K562 (cell line): ENCODE measurements around the gene FILIP1. TPM values are rescaled to one million over a fixed set of nuclear protein-coding genes. Genes with fewer than 3 reads are reported as not detected.

Experiments
- ATAC-seq: fragments of 200-7000 bp; cut with Tn5 transposase; 3 replicates; pipeline ENCODE4 v1.9.1; 2020; ENCODE audit warnings: moderate library complexity
- BruUV-seq: library from RNA; stranded (reverse); fragments of 400-500 nt; replicated peaks from 2 replicates; lab custom pipeline; 2021; lab: Mats Ljungman, UMichigan
- CTCF ChIA-PET: fragments of 300-600 bp; formaldehyde crosslinking; extraction: SDS; loops from one replicate; lab custom pipeline; 2021; ENCODE audit warnings: low intra/inter-chr PET ratio; lab: Yijun Ruan, JAX
- POLR2A ChIA-PET: fragments of 300-600, 350-650 bp; sonication (Branson Sonifier 250); formaldehyde crosslinking; extraction: SDS; loops from one replicate; lab custom pipeline; 2021; ENCODE audit warnings: antibody characterized with exemption, inconsistent platforms; lab: Yijun Ruan, JAX
- DNase-seq, 4 experiments: peaks; one replicate each; pipeline versions ENCODE4 v3.0.0 to v3.0.0-alpha.2; 2011 to 2018; ENCODE audit warnings: low spot score in 3 of 4, mixed read lengths in 3 of 4; ENCODE audit errors: extremely low read depth in 1 of 4
- FAIRE-seq: peaks from 2 replicates; lab custom pipeline; 2011; peaks lifted over from hg19 to GRCh38; lab: Jason Lieb, UNC
- H2AFZ ChIP-seq: 2 replicates; pipeline ENCODE4 v1.6.0; 2011; ENCODE audit warnings: low read depth, low read length, control low read depth, inconsistent platforms
- H3K27ac ChIP-seq: fragments of 200-600 bp; 3 replicates; pipeline ENCODE4 v1.8.0; 2011; ENCODE audit warnings: low read depth, mild to moderate bottlenecking, control low read depth, inconsistent platforms, low read length, moderate library complexity, mixed read lengths; ENCODE audit errors: extremely low read depth
- H3K27me3 ChIP-seq, 2 experiments: fragments of 300-600 bp in 1 of 2; 2 replicates in 1 of 2; 3 replicates in 1 of 2; pipeline versions ENCODE4 v1.6.0 to v1.8.0; 2011; ENCODE audit warnings: inconsistent platforms in 2 of 2, low read length in 2 of 2, mild to moderate bottlenecking in 1 of 2, mixed read lengths in 1 of 2, moderate library complexity in 1 of 2; ENCODE audit not compliant: control insufficient read depth in 2 of 2, insufficient read depth in 2 of 2
- H3K36me3 ChIP-seq: fragments of 300-600 bp; 3 replicates; pipeline ENCODE4 v1.8.0; 2011; ENCODE audit warnings: mild to moderate bottlenecking, low read length, inconsistent platforms; ENCODE audit not compliant: control insufficient read depth, insufficient read depth
- H3K4me1 ChIP-seq, 2 experiments: fragments of 200-600 bp in 1 of 2; replicated peaks in 1 of 2; 2 replicates in 1 of 2; 3 replicates in 1 of 2; pipeline versions ENCODE4 v1.5.1 to v1.8.0; 2011; ENCODE audit warnings: inconsistent platforms in 2 of 2, low read length in 2 of 2, mild to moderate bottlenecking in 1 of 2, mixed read lengths in 1 of 2, moderate library complexity in 1 of 2; ENCODE audit not compliant: control insufficient read depth in 2 of 2, insufficient read depth in 2 of 2
- H3K4me2 ChIP-seq: 2 replicates; pipeline ENCODE4 v1.6.1; 2011; ENCODE audit warnings: low read length, control low read depth, inconsistent platforms, mixed read lengths; ENCODE audit not compliant: insufficient read depth
- H3K4me3 ChIP-seq: fragments of 200-600 bp; sonication (generic), shearing (Covaris generic); 2 replicates; pipeline ENCODE4 v1.5.1; 2016; ENCODE audit warnings: control low read depth, inconsistent platforms
- H3K79me2 ChIP-seq: fragments of 200-600 bp; 3 replicates; pipeline ENCODE4 v1.8.0; 2011; ENCODE audit warnings: low read length, inconsistent platforms; ENCODE audit not compliant: control insufficient read depth, insufficient read depth
- H3K9ac ChIP-seq, 2 experiments: 2 replicates each; pipeline versions ENCODE4 v1.6.0 to v1.6.1; 2011; ENCODE audit warnings: low read depth in 2 of 2, low read length in 2 of 2, control low read depth in 1 of 2, inconsistent platforms in 1 of 2, mild to moderate bottlenecking in 1 of 2, mixed read lengths in 1 of 2; ENCODE audit not compliant: insufficient read depth in 1 of 2
- H3K9me1 ChIP-seq: one replicate; pipeline ENCODE4 v1.6.0; 2011; ENCODE audit warnings: inconsistent platforms, mild to moderate bottlenecking, low read length, moderate library complexity; ENCODE audit not compliant: control insufficient read depth, insufficient read depth
- H3K9me3 ChIP-seq: replicated peaks from 2 replicates; pipeline ENCODE4 v1.5.1; 2011; ENCODE audit warnings: low read depth, low read length, inconsistent platforms; ENCODE audit not compliant: control insufficient read depth, insufficient read depth
- H4K20me1 ChIP-seq: replicated peaks from 2 replicates; pipeline ENCODE4 v1.6.1; 2011; ENCODE audit warnings: low read length, inconsistent platforms, mixed read lengths; ENCODE audit not compliant: control insufficient read depth, insufficient read depth
- DIDO1 ChIP-seq: fragments of 450-650 bp; IDR thresholded peaks from 2 replicates; pipeline ENCODE4 v1.6.1; 2016; ENCODE audit warnings: low read depth, missing biosample characterization, missing genetic modification characterization
- FUS ChIP-seq: fragments of 200-400 bp; formaldehyde crosslinking; optimal IDR thresholded peaks from 2 replicates; pipeline ENCODE3; 2017; ENCODE audit warnings: low read depth, low read length
- NCOA6 ChIP-seq: fragments of 450-650 bp; IDR thresholded peaks from 2 replicates; pipeline ENCODE4 v1.6.1; 2017; ENCODE audit warnings: mild to moderate bottlenecking
- PTBP1 ChIP-seq: fragments of 200-400 bp; formaldehyde crosslinking; IDR thresholded peaks from 2 replicates; pipeline ENCODE4 v1.6.1; 2017; ENCODE audit warnings: low read depth, low read length
- SMAD3 ChIP-seq: fragments of 450-650 bp; formaldehyde crosslinking; conservative IDR thresholded peaks from 2 replicates; pipeline ENCODE4 v1.4.0; 2020; ENCODE audit warnings: mild to moderate bottlenecking
- TAF1 ChIP-seq: IDR thresholded peaks from 2 replicates; pipeline ENCODE4 v1.6.1; 2011; ENCODE audit warnings: mild to moderate bottlenecking, low read length, moderate library complexity; ENCODE audit not compliant: insufficient read depth, control insufficient read depth, severe bottlenecking; ENCODE audit errors: extremely low read depth
- XRCC3 ChIP-seq: fragments of 450-650 bp; IDR thresholded peaks from 2 replicates; pipeline ENCODE4 v1.6.1; 2017; ENCODE audit warnings: mild to moderate bottlenecking, moderate library complexity
- ZNF76 ChIP-seq: fragments of 250-450 bp; sonication (Bioruptor Pico); IDR thresholded peaks from 2 replicates; pipeline ENCODE4 v1.4.0; 2020; ENCODE audit warnings: mild to moderate bottlenecking, moderate library complexity, borderline replicate concordance
- ZNF79 ChIP-seq: fragments of 250-450 bp; sonication (Bioruptor Pico); IDR thresholded peaks from 2 replicates; pipeline ENCODE4 v1.4.0; 2020; ENCODE audit warnings: low read depth, mild to moderate bottlenecking, moderate library complexity
- WGBS: fragments of 100-300 bp; shearing (Covaris generic); methylation state at CpG from one replicate; pipeline ENCODE4 v1.1.6; 2016; ENCODE audit warnings: low coverage, mixed read lengths; ENCODE audit not compliant: insufficient coverage; ENCODE audit errors: missing lambda C conversion rate; 5-methylcytosine and 5-hydroxymethylcytosine counted together
- in situ Hi-C: fragments of 300-500 bp; cut with MboI; formaldehyde crosslinking; loops from 4 replicates; pipeline ENCODE4 v1.15.0; 2018; ENCODE audit warnings: inconsistent platforms, mixed read lengths
- intact Hi-C: fragments of 100-400 bp; cut with micrococcal nuclease; formaldehyde crosslinking; loops from 2 replicates; pipeline ENCODE4 v1.14.2; 2022
- polyA plus RNA-seq, 8 experiments: library from polyadenylated mRNA; depleted of rRNA in 4 of 8; stranded (reverse) in 5 of 8; unstranded in 3 of 8; fragments of >200 nt; fragmentation: Nextera tagmentation in 2 of 8; fragmentation: Illumina TruSeq in 1 of 8; extraction: Ambion mirVana in 2 of 8; extraction: Trizol in 1 of 8; gene quantifications; 2 replicates each; pipeline versions ENCODE4 v1.2.1 to v1.2.3, GENCODE V29; 2011 to 2014; ENCODE audit warnings: inconsistent platforms in 1 of 8, missing spikeins in 1 of 8
- total RNA-seq, 7 experiments: library from RNA; depleted of rRNA in 6 of 7; stranded (reverse); fragments of >200 nt in 6 of 7; fragmentation: Illumina TruSeq in 2 of 7; extraction: Trizol in 2 of 7; gene quantifications; 2 replicates each; pipeline versions ENCODE4 v1.2.1 to v1.2.3, GENCODE V29; 2011 to 2021; ENCODE audit warnings: low replicate concordance in 1 of 7
- TF ChIP-seq, protein P1 (sequence below): sonication (generic); formaldehyde crosslinking; IDR thresholded peaks from 2 replicates; pipeline ENCODE4 v1.8.1; 2022; ENCODE audit warnings: missing genetic modification reagents

Gene FILIP1
- total and polyA plus RNA-seq, 9 of the 15 experiments (the other 6 are each of a cell fraction or from before 2014, with no cell fraction given): 0.03 to 0.25 (median 0.10) TPM; not detected in 1

DNA sequence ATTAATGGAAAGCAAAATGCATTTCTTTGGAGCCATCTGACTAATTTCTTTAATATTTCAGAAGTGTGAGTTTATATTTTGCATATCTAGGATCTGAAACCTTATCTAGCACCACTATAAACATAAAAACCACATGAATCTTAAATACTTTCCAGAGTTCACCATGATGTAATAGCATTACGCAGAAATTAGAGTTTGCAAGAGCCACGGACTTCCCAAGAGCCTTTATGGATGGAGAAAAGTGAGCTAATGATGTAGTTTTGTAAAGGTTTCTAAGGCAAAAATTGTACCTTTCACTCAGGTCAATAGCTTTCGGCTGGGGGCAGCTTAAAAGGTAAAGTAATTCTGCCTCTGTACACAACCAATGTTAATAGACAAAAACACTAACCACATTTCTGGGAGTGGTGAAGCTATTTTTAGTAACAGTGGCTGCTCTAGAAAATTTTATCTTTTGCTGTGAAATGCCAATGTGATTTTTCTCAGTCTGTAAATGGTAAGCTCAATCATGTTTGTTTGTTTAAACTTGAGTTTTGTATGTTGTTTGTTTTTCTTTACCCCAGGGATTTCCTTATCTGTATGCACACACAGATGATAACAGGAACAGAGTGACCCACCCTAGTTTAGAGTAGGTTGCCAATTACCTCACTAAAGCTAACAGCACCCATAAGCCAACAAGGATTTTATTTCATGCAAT lies 80.5 kb downstream of the FILIP1 start:
- Histone ChIP-seq H3K4me3 (no peak overlapping the region), H3K9me1 (no peaks in the 10 kb centered on the region)
- POLR2A ChIA-PET: interaction anchor here (1.1 kb wide), 1 partner anchor 24 kb away, joined by 4 read pairs; no protein-coding TSS in a partner anchor
- no peak for ATAC-seq
- intact Hi-C loops: no loop called here
- 2% methylated on average over 3 of the region's 3 CpGs for WGBS
- CTCF ChIA-PET: no interaction called here
- FAIRE-seq: no peak
- TF ChIP-seq FUS: no peak
- no peak for TF ChIP-seq TAF1
- TF ChIP-seq, protein P1, sequence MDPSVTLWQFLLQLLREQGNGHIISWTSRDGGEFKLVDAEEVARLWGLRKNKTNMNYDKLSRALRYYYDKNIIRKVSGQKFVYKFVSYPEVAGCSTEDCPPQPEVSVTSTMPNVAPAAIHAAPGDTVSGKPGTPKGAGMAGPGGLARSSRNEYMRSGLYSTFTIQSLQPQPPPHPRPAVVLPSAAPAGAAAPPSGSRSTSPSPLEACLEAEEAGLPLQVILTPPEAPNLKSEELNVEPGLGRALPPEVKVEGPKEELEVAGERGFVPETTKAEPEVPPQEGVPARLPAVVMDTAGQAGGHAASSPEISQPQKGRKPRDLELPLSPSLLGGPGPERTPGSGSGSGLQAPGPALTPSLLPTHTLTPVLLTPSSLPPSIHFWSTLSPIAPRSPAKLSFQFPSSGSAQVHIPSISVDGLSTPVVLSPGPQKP (CRISPR knock-in tag): no peak
- TF ChIP-seq XRCC3: no peak
- no peak for TF ChIP-seq NCOA6
- TF ChIP-seq ZNF76: no peak
- TF ChIP-seq DIDO1 (tag): no peak
- no peak for TF ChIP-seq SMAD3 (CRISPR knock-in tag)
- TF ChIP-seq ZNF79: no peak
- TF ChIP-seq PTBP1: no peak
- TF ChIP-seq, all 486 proteins: peak for 0
- H3K27ac ChIP-seq: no peak overlapping the region
- no peaks in the 10 kb centered on the region for H4K20me1 ChIP-seq
- no peaks in the 10 kb centered on the region for H3K4me1 ChIP-seq
- DNase-seq: no peak
- no TSS peak for BruUV-seq
- no peaks in the 10 kb centered on the region for H3K9me3 ChIP-seq
- no peaks in the 10 kb centered on the region for H3K79me2 ChIP-seq
- H3K9ac ChIP-seq: no peak overlapping the region
- no peak overlapping the region for H3K4me2 ChIP-seq
- in situ Hi-C loops: no loop called here
- no peak overlapping the region for H2AFZ ChIP-seq
- no peaks in the 10 kb centered on the region for H3K36me3 ChIP-seq
- 0 out of 5 replicates have a peak, but pooled peaks cover 0 to 1% of the 10 kb centered on the region in 2 experiments for H3K27me3 ChIP-seq
